BJ (cell line): Measurements from ENCODE around the gene TAF6L. TPM values are rescaled to one million over a fixed set of nuclear protein-coding genes. Genes with fewer than 3 reads are reported as not detected.
"Not testable (repeated sequence)": the region's sequence is repeated elsewhere in the genome, so short reads cannot be mapped to it uniquely, and the experiment has no call there.

ENCODE experiments used
- CTCF ChIA-PET: fragments of 350-600 bp; formaldehyde crosslinking; extraction: SDS; loops from one replicate; lab custom pipeline; 2021; ENCODE audit warnings: antibody characterized with exemption, inconsistent platforms; lab: Yijun Ruan, JAX
- POLR2A ChIA-PET: fragments of 300-600 bp; sonication (Branson Sonifier 250); formaldehyde crosslinking; extraction: SDS; loops from one replicate; lab custom pipeline; 2021; ENCODE audit warnings: antibody characterized with exemption; lab: Charles Lee
- DNase-seq: peaks from one replicate; pipeline ENCODE4 v3.0.0-alpha.2; 2011; ENCODE audit warnings: low read depth
- H3K27me3 ChIP-seq: 2 replicates; pipeline ENCODE4 v1.6.0; 2011; ENCODE audit warnings: low read length; ENCODE audit not compliant: control insufficient read depth, insufficient read depth
- H3K36me3 ChIP-seq: 2 replicates; pipeline ENCODE4 v1.5.1; 2011; ENCODE audit warnings: low read length; ENCODE audit not compliant: control insufficient read depth, insufficient read depth
- H3K4me3 ChIP-seq: 2 replicates; pipeline ENCODE4 v1.5.1; 2011; ENCODE audit warnings: low read depth, mild to moderate bottlenecking, control low read depth, low read length
- polyA plus RNA-seq: library from polyadenylated mRNA; depleted of rRNA; stranded (reverse); fragments of >200 nt; gene quantifications from 2 replicates; pipeline ENCODE4 v1.2.3, GENCODE V29; 2011
- TF ChIP-seq, protein P1 (sequence below): IDR thresholded peaks from 2 replicates; pipeline ENCODE4 v1.5.1; 2011; ENCODE audit warnings: low read depth, mild to moderate bottlenecking, control low read depth, inconsistent platforms, low read length, moderate library complexity; ENCODE audit not compliant: insufficient read depth

The TAF6L gene
- polyA plus RNA-seq, 1 experiment: 17.0 TPM

GRCh38 chr11:62811659-62812058, 40.5 kb downstream of the TAF6L start:
- TF ChIP-seq, protein P1, sequence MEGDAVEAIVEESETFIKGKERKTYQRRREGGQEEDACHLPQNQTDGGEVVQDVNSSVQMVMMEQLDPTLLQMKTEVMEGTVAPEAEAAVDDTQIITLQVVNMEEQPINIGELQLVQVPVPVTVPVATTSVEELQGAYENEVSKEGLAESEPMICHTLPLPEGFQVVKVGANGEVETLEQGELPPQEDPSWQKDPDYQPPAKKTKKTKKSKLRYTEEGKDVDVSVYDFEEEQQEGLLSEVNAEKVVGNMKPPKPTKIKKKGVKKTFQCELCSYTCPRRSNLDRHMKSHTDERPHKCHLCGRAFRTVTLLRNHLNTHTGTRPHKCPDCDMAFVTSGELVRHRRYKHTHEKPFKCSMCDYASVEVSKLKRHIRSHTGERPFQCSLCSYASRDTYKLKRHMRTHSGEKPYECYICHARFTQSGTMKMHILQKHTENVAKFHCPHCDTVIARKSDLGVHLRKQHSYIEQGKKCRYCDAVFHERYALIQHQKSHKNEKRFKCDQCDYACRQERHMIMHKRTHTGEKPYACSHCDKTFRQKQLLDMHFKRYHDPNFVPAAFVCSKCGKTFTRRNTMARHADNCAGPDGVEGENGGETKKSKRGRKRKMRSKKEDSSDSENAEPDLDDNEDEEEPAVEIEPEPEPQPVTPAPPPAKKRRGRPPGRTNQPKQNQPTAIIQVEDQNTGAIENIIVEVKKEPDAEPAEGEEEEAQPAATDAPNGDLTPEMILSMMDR: no peak
- no peak for DNase-seq
- peaks cover 2% of the 10 kb centered on the region for H3K36me3 ChIP-seq
- H3K4me3 ChIP-seq: no peak overlapping the region
- ChIA-PET POLR2A (interaction anchor here (0.6 kb wide), 1 partner anchor 30 kb away, joined by 10 read pairs; no protein-coding TSS in a partner anchor), CTCF (interaction anchor here (0.6 to 1.8 kb wide), 4 partner anchors 12 to 156 kb away, joined by 3 to 4 read pairs (median 3); partner anchors contain the start of gene SLC3A2)
- no peaks in the 10 kb centered on the region for H3K27me3 ChIP-seq

GRCh38 chr11:62816557-62816956, 45.4 kb downstream of the TAF6L start:
- peaks cover 6% of the 10 kb centered on the region for H3K36me3 ChIP-seq

GRCh38 chr11:62817129-62817528, 45.9 kb downstream of the TAF6L start:
- H3K27me3 ChIP-seq: no peaks in the 10 kb centered on the region
- peaks cover 7% of the 10 kb centered on the region for H3K36me3 ChIP-seq
- CTCF ChIA-PET: interaction anchor here (1.3 to 1.8 kb wide), 3 partner anchors 9 to 12 kb away, joined by 4 to 6 read pairs (median 6); no protein-coding TSS in a partner anchor
- POLR2A ChIA-PET: no interaction called here
- no peak overlapping the region for H3K4me3 ChIP-seq
- TF ChIP-seq, protein P1: no peak
- DNase-seq: no peak

More at GRCh38 chr11:62816557-62816956, 45.4 kb downstream of the TAF6L start:
- no peak overlapping the region for H3K4me3 ChIP-seq
- POLR2A ChIA-PET: interaction anchor here (0.5 kb wide), 1 partner anchor 89 kb away, joined by 3 read pairs; the partner anchor contains the start of gene HNRNPUL2
- TF ChIP-seq, protein P1: no peak
- no peaks in the 10 kb centered on the region for H3K27me3 ChIP-seq
- DNase-seq: no peak
- CTCF ChIA-PET: interaction anchor here (1.0 to 1.8 kb wide), 4 partner anchors 9 to 13 kb away, joined by 4 to 6 read pairs (median 5); no protein-coding TSS in a partner anchor

DNA sequence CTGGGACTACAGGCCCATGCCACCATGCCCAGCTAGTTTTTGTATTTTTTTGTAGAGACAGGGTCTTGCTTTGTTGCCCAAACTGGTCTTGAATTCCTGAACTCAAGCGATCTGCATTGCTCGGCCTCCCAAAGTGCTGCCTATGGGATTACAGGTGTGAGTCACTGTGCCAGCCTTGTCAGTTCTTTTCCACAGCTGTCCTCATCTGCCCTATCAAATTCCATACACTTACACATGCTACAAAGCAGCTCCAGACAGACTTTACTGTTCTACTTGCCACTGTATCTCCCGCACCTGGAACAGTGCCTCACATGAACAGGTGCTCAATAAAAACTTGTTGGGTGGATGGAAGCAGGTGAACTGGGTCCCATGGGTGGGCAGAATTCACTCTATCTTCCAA, 52.5 kb downstream of the TAF6L start:
- no peak for DNase-seq
- H3K36me3 ChIP-seq: peaks cover 35% of the 10 kb centered on the region
- H3K4me3 ChIP-seq: no peak overlapping the region
- POLR2A ChIA-PET: no interaction called here
- CTCF ChIA-PET: interaction anchor here (1.2 kb wide), 1 partner anchor 12 kb away, joined by 3 read pairs; no protein-coding TSS in a partner anchor
- TF ChIP-seq, protein P1: no peak
- H3K27me3 ChIP-seq: no peaks in the 10 kb centered on the region

- not testable (repeated sequence) for DNase-seq, H3K27me3 ChIP-seq, H3K4me3 ChIP-seq
- ChIA-PET POLR2A (interaction anchor here (0.5 kb wide), 1 partner anchor 84 kb away, joined by 4 read pairs; no protein-coding TSS in a partner anchor), CTCF (interaction anchor here (2.4 to 3.2 kb wide), 2 partner anchors 12 to 42 kb away, joined by 6 to 24 read pairs; partner anchors contain the start of gene TMEM179B)
- peaks cover 27% of the 10 kb centered on the region for H3K36me3 ChIP-seq
These were observed 56.9 kb downstream of the TAF6L start for GRCh38 chr11:62828130-62828529.
